ENCODE data around the gene FAT4.

The FAT4 gene

GRCh38 chr4:125280892-125281403 is 33.8 kb upstream of the FAT4 start:
- Histone ChIP-seq H3K27me3 (ENCODE audit: low read length) (no peaks in the 10 kb centered on the region), H3K4me2 (ENCODE audit: low read depth, low read length, poor library complexity, severe bottlenecking) (no peak overlapping the region), H3K79me2 (ENCODE audit: insufficient read depth, low read length) (no peaks in the 10 kb centered on the region), H3K4me3 (ENCODE audit: insufficient read depth, low read length, poor library complexity, severe bottlenecking) (no peak overlapping the region), H3K27ac (ENCODE audit: low read depth, low read length) (no peak overlapping the region), H3K9ac (ENCODE audit: low read length) (no peak overlapping the region), H3K9me2 (replicated peaks; ENCODE audit: insufficient read depth, low read length) (no peaks in the 10 kb centered on the region), H3K36me3 (ENCODE audit: low read length) (no peaks in the 10 kb centered on the region), H4K20me1 (ENCODE audit: low read depth, low read length) (no peaks in the 10 kb centered on the region), H2AFZ (ENCODE audit: low read depth, low read length, severe bottlenecking) (no peak overlapping the region), H3K9me3 (ENCODE audit: insufficient read depth, low read length) (no peaks in the 10 kb centered on the region), H3F3A (ENCODE audit: insufficient read depth) (no peaks in the 10 kb centered on the region)
- no peak for TF ChIP-seq EZH2phosphoT487 (conservative IDR thresholded peaks at IDR 0.05; ENCODE audit: low read length)
- TF ChIP-seq CTCF (IDR thresholded peaks at IDR 0.05; ENCODE audit: insufficient read depth, low read length, poor library complexity, severe bottlenecking) = no peak

GRCh38 chr4:125283707-125284279 is 31.0 kb upstream of the FAT4 start:
- Histone ChIP-seq H3K27ac (ENCODE audit: low read depth, low read length) (no peak overlapping the region), H3K4me3 (ENCODE audit: insufficient read depth, low read length, poor library complexity, severe bottlenecking) (no peak overlapping the region), H3K4me2 (ENCODE audit: low read depth, low read length, poor library complexity, severe bottlenecking) (no peak overlapping the region), H3K36me3 (ENCODE audit: low read length) (no peaks in the 10 kb centered on the region), H3K27me3 (ENCODE audit: low read length) (no peaks in the 10 kb centered on the region), H3K9me2 (replicated peaks; ENCODE audit: insufficient read depth, low read length) (no peaks in the 10 kb centered on the region), H3F3A (ENCODE audit: insufficient read depth) (no peaks in the 10 kb centered on the region), H2AFZ (ENCODE audit: low read depth, low read length, severe bottlenecking) (no peak overlapping the region), H3K79me2 (ENCODE audit: insufficient read depth, low read length) (no peaks in the 10 kb centered on the region), H3K9ac (ENCODE audit: low read length) (no peak overlapping the region), H4K20me1 (ENCODE audit: low read depth, low read length) (no peaks in the 10 kb centered on the region), H3K9me3 (ENCODE audit: insufficient read depth, low read length) (no peaks in the 10 kb centered on the region)
- TF ChIP-seq EZH2phosphoT487 (conservative IDR thresholded peaks at IDR 0.05; ENCODE audit: low read length) (no peak), CTCF (IDR thresholded peaks at IDR 0.05; ENCODE audit: insufficient read depth, low read length, poor library complexity, severe bottlenecking) (peak; percentile 19)

- Histone ChIP-seq H3K27ac (ENCODE audit: low read depth, low read length) (no peak overlapping the region), H4K20me1 (ENCODE audit: low read depth, low read length) (no peaks in the 10 kb centered on the region), H3F3A (ENCODE audit: insufficient read depth) (no peaks in the 10 kb centered on the region), H3K4me3 (ENCODE audit: insufficient read depth, low read length, poor library complexity, severe bottlenecking) (no peak overlapping the region), H3K79me2 (ENCODE audit: insufficient read depth, low read length) (no peaks in the 10 kb centered on the region), H3K9ac (ENCODE audit: low read length) (no peak overlapping the region), H3K9me2 (replicated peaks; ENCODE audit: insufficient read depth, low read length) (no peaks in the 10 kb centered on the region), H3K9me3 (ENCODE audit: insufficient read depth, low read length) (no peaks in the 10 kb centered on the region), H3K4me2 (ENCODE audit: low read depth, low read length, poor library complexity, severe bottlenecking) (no peak overlapping the region), H3K27me3 (ENCODE audit: low read length) (no peaks in the 10 kb centered on the region), H2AFZ (ENCODE audit: low read depth, low read length, severe bottlenecking) (no peak overlapping the region), H3K36me3 (ENCODE audit: low read length) (no peaks in the 10 kb centered on the region)
- TF ChIP-seq CTCF (IDR thresholded peaks at IDR 0.05; ENCODE audit: insufficient read depth, low read length, poor library complexity, severe bottlenecking) = no peak
- no peak for TF ChIP-seq EZH2phosphoT487 (conservative IDR thresholded peaks at IDR 0.05; ENCODE audit: low read length)
Measured at GRCh38 chr4:125297116-125297515, 17.6 kb upstream of the FAT4 start.

Data from SU-DHL-6 (cell line).